HepG2 (cell line): Measurements from ENCODE around the gene CDK8. TPM values are rescaled to one million over a fixed set of nuclear protein-coding genes. Genes with fewer than 3 reads are reported as not detected.
A peak's percentile ranks its signal among the peaks of the same experiment; 100 is the strongest.

Experiments
- ARNT ChIP-seq: fragments of 450-650 bp; IDR thresholded peaks from 2 replicates; pipeline ENCODE4 v1.6.1; 2017
- FOXM1 ChIP-seq: sonication (generic); formaldehyde crosslinking; IDR thresholded peaks from 2 replicates; pipeline ENCODE4 v1.5.0; 2020; ENCODE audit warnings: missing genetic modification reagents
- HOXA7 ChIP-seq: sonication (generic); formaldehyde crosslinking; IDR thresholded peaks from 2 replicates; pipeline ENCODE4 v1.8.1; 2022; ENCODE audit warnings: mild to moderate bottlenecking, missing genetic modification reagents, moderate library complexity
- IRF1 ChIP-seq: sonication (generic); formaldehyde crosslinking; IDR thresholded peaks from 2 replicates; pipeline ENCODE4 v1.4.0; 2020; ENCODE audit warnings: low read depth, mild to moderate bottlenecking, missing genetic modification reagents
- KMT2B ChIP-seq: IDR thresholded peaks from 2 replicates; pipeline ENCODE4 v1.6.1; 2016; ENCODE audit warnings: missing genetic modification reagents, missing compliant biosample characterization
- MIXL1 ChIP-seq: IDR thresholded peaks from 2 replicates; pipeline ENCODE4 v1.6.1; 2016
- MXD3 ChIP-seq: IDR thresholded peaks from 2 replicates; pipeline ENCODE4 v1.6.1; 2016; ENCODE audit warnings: mild to moderate bottlenecking, missing biosample characterization, missing genetic modification reagents
- RNF219 ChIP-seq: sonication (generic); formaldehyde crosslinking; IDR thresholded peaks from 2 replicates; pipeline ENCODE4 v1.5.0; 2020; ENCODE audit warnings: mild to moderate bottlenecking, missing genetic modification reagents
- SP1 ChIP-seq, 2 experiments: fragments of 450-650 bp in 1 of 2; sonication (generic) in 1 of 2; formaldehyde crosslinking in 1 of 2; IDR thresholded peaks; 2 replicates each; pipeline versions ENCODE4 v1.4.0 to v1.6.1; 2016 to 2020; ENCODE audit warnings: missing genetic modification reagents in 1 of 2
- TFAP4 ChIP-seq: sonication (generic); IDR thresholded peaks from 2 replicates; pipeline ENCODE4 v1.6.1; 2016; ENCODE audit warnings: low read depth, borderline replicate concordance
- ZNF10 ChIP-seq: sonication (generic); formaldehyde crosslinking; IDR thresholded peaks from 2 replicates; pipeline ENCODE4 v1.4.0; 2020; ENCODE audit warnings: mild to moderate bottlenecking, low read depth, missing genetic modification reagents, borderline replicate concordance
- ZNF343 ChIP-seq: sonication (generic); formaldehyde crosslinking; IDR thresholded peaks from 2 replicates; pipeline ENCODE4 v1.4.0; 2020; ENCODE audit warnings: mild to moderate bottlenecking, missing genetic modification reagents
- ZNF879 ChIP-seq: sonication (generic); formaldehyde crosslinking; IDR thresholded peaks from 2 replicates; pipeline ENCODE4 v1.8.1; 2023; ENCODE audit warnings: missing genetic modification reagents
- polyA plus RNA-seq, 8 experiments: library from polyadenylated mRNA; depleted of rRNA in 3 of 8; stranded (reverse) in 7 of 8; unstranded in 1 of 8; fragments of >200 nt; fragmentation: Illumina TruSeq in 4 of 8; extraction: Trizol in 4 of 8; gene quantifications; 2 replicates each; pipeline versions ENCODE4 v1.2.1 to v1.2.3, GENCODE V29; 2011 to 2016; ENCODE audit warnings: low read depth in 4 of 8, missing spikeins in 1 of 8, mixed read lengths in 1 of 8; ENCODE audit not compliant: insufficient read depth in 1 of 8
- total RNA-seq, 5 experiments: library from RNA; depleted of rRNA; stranded (reverse); fragments of >200 nt; fragmentation: Illumina TruSeq; extraction: Trizol; gene quantifications; 2 replicates each; pipeline ENCODE4 v1.2.3, GENCODE V29; 2016; ENCODE audit warnings: low read depth in 1 of 5
- TF ChIP-seq, protein P1 (sequence below), 2 experiments: sonication (generic) in 1 of 2; formaldehyde crosslinking in 1 of 2; IDR thresholded peaks; 2 replicates each; pipeline versions ENCODE4 v1.4.0 to v1.6.1; 2018 to 2020; ENCODE audit warnings: missing genetic modification reagents in 2 of 2, borderline replicate concordance in 1 of 2, low read depth in 1 of 2, mild to moderate bottlenecking in 1 of 2, missing biosample characterization in 1 of 2
- TF ChIP-seq, protein P2 (sequence below): sonication (generic); formaldehyde crosslinking; IDR thresholded peaks from 2 replicates; pipeline ENCODE4 v1.4.0; 2020; ENCODE audit warnings: missing genetic modification reagents, borderline replicate concordance
- TF ChIP-seq, protein P3 (sequence below): sonication (generic); formaldehyde crosslinking; IDR thresholded peaks from 2 replicates; pipeline ENCODE4 v1.4.0; 2020; ENCODE audit warnings: missing genetic modification reagents

Gene CDK8
- total and polyA plus RNA-seq, 2 of the 13 experiments (the other 11 are each of a cell fraction or from before 2014, with no cell fraction given) = 15.8 to 16.4 TPM

- TF ChIP-seq RNF219 (CRISPR knock-in tag) (no peak), ZNF343 (no peak; the same call in 1 of the 2 replicates), ARNT (no peak), MXD3 (CRISPR knock-in tag) (peak; percentile 72; the same call in 1 of the 2 replicates), ZNF879 (CRISPR knock-in tag) (peak; percentile 95), KMT2B (CRISPR knock-in tag) (peak; percentile 90), ZNF10 (no peak), SP1 (IDR thresholded peaks at IDR 0.05) (no peak), SP1 (CRISPR knock-in tag; IDR thresholded peaks at IDR 0.05) (peak; percentile 65), TFAP4 (peak; percentile 32; the same call in 1 of the 2 replicates), HOXA7 (CRISPR knock-in tag) (no peak), FOXM1 (CRISPR knock-in tag) (no peak), MIXL1 (CRISPR knock-in tag) (no peak; the same call in 1 of the 2 replicates), IRF1 (CRISPR knock-in tag) (no peak)
- TF ChIP-seq, protein P1, sequence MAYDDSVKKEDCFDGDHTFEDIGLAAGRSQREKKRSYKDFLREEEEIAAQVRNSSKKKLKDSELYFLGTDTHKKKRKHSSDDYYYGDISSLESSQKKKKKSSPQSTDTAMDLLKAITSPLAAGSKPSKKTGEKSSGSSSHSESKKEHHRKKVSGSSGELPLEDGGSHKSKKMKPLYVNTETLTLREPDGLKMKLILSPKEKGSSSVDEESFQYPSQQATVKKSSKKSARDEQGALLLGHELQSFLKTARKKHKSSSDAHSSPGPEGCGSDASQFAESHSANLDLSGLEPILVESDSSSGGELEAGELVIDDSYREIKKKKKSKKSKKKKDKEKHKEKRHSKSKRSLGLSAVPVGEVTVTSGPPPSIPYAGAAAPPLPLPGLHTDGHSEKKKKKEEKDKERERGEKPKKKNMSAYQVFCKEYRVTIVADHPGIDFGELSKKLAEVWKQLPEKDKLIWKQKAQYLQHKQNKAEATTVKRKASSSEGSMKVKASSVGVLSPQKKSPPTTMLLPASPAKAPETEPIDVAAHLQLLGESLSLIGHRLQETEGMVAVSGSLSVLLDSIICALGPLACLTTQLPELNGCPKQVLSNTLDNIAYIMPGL (CRISPR knock-in tag; IDR thresholded peaks at IDR 0.05; ENCODE audit: borderline replicate concordance in 1 of 2, low read depth in 1 of 2) = peak; percentile 92 to 94; a peak in 3 of 4 replicates
- TF ChIP-seq, protein P2, sequence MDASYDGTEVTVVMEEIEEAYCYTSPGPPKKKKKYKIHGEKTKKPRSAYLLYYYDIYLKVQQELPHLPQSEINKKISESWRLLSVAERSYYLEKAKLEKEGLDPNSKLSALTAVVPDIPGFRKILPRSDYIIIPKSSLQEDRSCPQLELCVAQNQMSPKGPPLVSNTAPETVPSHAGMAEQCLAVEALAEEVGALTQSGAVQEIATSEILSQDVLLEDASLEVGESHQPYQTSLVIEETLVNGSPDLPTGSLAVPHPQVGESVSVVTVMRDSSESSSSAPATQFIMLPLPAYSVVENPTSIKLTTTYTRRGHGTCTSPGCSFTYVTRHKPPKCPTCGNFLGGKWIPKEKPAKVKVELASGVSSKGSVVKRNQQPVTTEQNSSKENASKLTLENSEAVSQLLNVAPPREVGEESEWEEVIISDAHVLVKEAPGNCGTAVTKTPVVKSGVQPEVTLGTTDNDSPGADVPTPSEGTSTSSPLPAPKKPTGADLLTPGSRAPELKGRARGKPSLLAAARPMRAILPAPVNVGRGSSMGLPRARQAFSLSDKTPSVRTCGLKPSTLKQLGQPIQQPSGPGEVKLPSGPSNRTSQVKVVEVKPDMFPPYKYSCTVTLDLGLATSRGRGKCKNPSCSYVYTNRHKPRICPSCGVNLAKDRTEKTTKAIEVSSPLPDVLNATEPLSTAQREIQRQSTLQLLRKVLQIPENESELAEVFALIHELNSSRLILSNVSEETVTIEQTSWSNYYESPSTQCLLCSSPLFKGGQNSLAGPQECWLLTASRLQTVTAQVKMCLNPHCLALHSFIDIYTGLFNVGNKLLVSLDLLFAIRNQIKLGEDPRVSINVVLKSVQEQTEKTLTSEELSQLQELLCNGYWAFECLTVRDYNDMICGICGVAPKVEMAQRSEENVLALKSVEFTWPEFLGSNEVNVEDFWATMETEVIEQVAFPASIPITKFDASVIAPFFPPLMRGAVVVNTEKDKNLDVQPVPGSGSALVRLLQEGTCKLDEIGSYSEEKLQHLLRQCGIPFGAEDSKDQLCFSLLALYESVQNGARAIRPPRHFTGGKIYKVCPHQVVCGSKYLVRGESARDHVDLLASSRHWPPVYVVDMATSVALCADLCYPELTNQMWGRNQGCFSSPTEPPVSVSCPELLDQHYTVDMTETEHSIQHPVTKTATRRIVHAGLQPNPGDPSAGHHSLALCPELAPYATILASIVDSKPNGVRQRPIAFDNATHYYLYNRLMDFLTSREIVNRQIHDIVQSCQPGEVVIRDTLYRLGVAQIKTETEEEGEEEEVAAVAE (CRISPR knock-in tag) = 0 out of 2 replicates have a peak, but pooled peaks have one; percentile 27
- TF ChIP-seq, protein P3, sequence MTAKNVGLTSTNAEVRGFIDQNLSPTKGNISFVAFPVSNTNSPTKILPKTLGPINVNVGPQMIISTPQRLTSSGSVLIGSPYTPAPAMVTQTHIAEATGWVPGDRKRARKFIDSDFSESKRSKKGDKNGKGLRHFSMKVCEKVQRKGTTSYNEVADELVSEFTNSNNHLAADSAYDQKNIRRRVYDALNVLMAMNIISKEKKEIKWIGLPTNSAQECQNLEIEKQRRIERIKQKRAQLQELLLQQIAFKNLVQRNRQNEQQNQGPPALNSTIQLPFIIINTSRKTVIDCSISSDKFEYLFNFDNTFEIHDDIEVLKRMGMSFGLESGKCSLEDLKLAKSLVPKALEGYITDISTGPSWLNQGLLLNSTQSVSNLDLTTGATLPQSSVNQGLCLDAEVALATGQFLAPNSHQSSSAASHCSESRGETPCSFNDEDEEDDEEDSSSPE (CRISPR knock-in tag) = peak; percentile 21; the same call in 1 of the 2 replicates
These were observed 32.0 kb upstream of the CDK8 start, which contains the start of gene RNF6 (continued) for GRCh38 chr13:26221721-26222519.
